ENCODE measurements around the gene ITGAX.
"Not testable (repeated sequence)": the region's sequence is repeated elsewhere in the genome, so short reads cannot be mapped to it uniquely, and the experiment has no call there.

The ITGAX gene

DNA sequence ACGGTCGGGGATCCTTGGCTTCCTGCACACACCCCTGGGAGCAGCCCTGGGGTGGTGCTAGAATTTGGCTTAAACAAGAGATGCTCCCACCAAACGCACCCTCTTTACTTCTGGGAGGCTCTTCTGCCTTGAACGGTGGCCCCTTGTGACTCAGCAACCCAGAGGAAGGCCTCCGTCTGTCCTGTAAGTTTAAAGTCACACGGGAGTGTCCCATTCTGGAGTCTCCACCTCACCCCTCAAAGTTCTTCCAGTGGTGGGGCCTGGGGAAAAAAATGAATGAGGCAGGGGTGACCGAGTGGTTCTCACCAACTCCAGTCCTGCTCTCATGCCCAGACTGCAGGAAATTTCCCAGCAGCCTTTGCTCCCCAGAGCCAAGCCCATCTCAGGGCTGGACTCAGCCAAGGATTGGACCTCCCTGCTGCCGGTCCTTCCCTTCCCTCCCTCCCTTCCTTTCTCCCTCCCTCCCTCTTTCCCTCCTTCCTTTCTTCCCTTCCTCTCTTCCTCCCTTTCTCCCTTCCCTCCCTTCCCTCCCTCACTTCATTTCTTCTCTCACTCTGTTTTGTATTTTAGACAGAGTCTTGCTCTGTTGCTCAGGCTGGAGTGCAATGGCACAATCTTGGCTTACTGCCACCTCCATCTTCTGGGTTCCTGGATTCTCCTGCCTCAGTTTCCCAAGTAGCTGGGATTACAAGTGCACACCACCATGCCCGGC, 49.5 kb downstream of the ITGAX start:
- DNase-seq (ENCODE audit: low read depth in 3 of 3, low spot score in 1 of 3), result no peak

DNA sequence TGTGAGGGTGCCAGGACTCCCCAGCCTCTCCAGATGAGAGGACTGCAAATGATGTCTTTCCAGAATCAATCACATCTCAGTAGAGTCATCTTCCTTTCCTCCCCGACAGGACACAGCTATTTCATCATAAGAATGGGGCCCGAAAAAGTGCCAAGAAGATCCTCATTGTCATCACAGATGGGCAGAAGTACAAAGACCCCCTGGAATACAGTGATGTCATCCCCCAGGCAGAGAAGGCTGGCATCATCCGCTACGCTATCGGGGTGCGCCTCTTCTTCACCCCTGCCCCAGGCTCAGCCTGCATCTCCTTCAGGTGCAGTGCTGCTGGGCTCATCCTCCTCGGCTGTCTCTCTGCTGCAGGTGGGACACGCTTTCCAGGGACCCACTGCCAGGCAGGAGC, 52.4 kb downstream of the ITGAX start:
- no peak for DNase-seq (ENCODE audit: low read depth in 3 of 3, low spot score in 1 of 3)

DNA sequence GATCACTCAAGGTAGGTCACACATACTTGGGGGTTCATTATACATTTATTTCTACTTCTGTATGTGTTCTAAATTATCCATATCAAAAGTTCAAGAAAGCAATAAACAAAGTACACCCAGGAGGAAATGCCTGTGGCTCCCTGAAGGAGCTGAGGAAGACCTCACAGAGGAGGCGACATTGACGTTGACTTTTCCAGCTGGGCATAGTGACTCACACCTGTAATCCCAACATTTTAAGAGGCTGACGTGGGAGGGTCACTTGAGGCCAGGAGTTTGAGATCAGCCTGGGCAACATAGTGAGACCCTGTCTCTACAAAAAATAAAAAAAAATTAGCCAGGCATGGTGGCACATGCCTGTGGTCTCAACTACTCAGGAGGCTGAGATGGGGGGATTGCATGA, 54.5 kb downstream of the ITGAX start:
- DNase-seq (ENCODE audit: low read depth in 3 of 3, low spot score in 1 of 3), result no peak

DNA sequence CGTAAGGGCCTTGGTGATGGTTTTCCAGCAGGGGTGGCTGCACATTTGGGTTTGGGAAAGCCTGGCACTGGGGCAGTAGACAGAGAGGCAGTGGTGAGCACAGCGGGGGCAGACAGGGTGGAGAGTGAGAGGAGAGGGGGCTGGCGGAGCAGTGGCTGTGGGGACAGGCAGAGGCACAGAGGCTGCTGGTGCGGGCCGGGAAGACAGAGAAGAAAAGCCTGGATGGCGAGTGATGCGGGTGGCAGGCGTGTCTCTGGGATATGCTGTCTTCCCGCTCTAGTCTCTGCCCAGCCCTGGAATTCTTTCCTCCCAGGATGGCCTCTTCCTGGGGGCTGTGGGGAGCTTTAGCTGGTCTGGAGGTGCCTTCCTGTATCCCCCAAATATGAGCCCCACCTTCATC, 55.1 kb downstream of the ITGAX start:
- DNase-seq (ENCODE audit: low read depth in 3 of 3, low spot score in 1 of 3), result no peak

DNA sequence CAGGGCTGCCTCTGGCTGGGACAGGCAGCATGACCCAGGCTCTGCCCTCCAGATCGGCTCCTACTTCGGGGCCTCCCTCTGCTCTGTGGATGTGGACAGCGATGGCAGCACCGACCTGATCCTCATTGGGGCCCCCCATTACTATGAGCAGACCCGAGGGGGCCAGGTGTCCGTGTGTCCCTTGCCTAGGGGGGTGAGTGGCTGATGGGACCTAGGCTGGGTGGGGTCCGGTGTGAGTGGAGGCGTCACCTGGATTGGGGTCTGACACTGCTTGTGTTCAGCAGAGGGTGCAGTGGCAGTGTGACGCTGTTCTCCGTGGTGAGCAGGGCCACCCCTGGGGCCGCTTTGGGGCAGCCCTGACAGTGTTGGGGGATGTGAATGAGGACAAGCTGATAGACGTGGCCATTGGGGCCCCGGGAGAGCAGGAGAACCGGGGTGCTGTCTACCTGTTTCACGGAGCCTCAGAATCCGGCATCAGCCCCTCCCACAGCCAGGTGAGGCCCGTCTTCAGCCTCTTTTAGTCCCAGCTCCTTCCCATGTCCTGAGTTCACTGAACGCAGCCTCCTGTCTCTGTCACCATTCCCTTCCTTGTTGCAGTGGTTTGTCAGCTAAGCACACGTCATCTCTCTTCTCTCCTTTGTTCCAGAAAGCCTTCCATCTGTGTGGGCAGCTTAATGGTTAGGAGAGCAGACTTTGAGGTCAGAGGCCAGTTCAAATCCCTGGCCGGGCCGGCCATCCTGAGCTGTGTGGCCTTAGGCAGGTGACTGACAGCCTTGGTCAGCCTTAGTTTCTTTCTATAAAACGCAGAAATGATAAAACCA, 56.3 kb downstream of the ITGAX start:
- DNase-seq (ENCODE audit: low read depth in 3 of 3, low spot score in 1 of 3), result no peak

DNA sequence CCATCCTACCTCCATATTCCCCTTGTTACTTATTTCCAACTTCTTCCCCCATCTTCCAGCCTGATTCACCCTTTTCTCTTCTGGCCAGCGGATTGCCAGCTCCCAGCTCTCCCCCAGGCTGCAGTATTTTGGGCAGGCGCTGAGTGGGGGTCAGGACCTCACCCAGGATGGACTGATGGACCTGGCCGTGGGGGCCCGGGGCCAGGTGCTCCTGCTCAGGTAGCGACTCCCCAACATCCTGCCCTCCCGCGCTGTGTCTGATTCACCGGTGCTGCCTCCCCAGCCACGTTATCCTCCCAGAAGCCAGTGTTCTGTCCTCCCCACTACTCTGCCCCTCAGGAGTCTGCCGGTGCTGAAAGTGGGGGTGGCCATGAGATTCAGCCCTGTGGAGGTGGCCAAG, 57.8 kb downstream of the ITGAX start:
- DNase-seq (ENCODE audit: low read depth in 3 of 3, low spot score in 1 of 3), result no peak

DNA sequence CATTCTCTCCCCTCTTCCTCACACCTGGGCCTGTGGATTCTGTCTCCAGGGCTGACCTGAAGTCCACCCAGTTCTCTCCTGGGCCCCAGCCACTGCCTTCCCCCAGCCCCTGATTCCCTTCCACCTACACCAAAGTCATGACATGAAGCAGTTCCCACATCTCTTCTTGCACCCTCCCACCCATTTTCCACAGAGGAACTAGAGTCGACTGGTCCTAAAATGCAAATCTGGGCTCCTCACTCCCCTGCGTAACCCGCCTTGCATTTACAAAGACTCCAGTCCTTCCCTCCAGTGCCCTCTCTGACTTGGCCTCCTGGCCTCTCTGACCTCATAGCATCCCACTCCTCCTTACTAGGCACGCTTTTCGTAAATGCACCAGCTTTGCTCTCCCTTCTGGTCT, 58.4 kb downstream of the ITGAX start:
- no peak for DNase-seq (ENCODE audit: low read depth in 3 of 3, low spot score in 1 of 3)

DNA sequence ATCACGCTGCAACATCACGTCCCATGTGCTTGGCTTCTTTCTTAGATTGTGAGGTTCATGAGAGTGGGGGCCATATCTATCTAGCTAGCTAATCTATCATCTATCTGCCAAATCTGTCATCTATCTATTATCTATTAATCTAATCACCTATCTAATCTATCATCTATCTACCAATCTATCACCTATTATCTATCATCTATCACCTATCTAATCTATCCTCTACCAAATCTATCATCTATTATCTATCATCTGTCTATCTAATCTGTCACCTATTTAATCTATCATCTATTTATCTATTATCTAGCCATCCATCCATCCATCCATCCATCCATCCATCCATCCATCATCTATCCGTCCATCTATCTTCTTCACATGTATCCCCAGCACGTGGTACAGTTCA, 59.0 kb downstream of the ITGAX start:
- DNase-seq (ENCODE audit: low read depth in 3 of 3, low spot score in 1 of 3), result no peak

DNA sequence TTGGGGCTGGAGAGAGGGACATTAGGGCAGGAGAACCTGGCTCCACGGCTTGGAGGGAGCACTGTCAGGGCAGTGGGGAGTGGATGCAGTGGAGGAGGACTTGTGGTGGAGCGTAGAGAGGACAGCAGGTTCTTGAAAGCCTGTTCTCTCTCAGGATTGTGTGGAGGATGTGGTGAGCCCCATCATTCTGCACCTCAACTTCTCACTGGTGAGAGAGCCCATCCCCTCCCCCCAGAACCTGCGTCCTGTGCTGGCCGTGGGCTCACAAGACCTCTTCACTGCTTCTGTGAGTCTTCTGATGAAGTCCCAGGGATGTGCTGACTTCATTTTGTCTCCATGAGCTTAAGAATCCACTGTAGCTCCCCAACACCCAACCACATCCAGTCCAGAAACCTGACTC, 59.7 kb downstream of the ITGAX start:
- DNase-seq (ENCODE audit: low read depth in 3 of 3, low spot score in 1 of 3), result no peak

DNA sequence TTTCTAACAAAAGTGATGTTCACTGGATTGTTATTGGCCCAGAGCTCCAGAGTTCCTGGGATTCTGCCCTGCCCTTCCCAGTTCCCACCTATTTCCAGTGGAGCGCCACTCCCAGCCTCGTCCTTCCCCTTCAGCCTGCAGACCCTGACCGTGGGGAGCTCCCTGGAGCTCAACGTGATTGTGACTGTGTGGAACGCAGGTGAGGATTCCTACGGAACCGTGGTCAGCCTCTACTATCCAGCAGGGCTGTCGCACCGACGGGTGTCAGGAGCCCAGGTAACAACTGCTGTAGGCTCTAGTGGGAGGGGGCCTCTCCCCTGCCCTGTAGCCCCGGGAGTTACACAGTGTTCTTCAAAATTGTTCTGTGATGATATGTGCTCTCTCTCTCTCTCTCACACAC, 61.4 kb downstream of the ITGAX start:
- no peak for DNase-seq (ENCODE audit: low read depth in 3 of 3, low spot score in 1 of 3)

DNA sequence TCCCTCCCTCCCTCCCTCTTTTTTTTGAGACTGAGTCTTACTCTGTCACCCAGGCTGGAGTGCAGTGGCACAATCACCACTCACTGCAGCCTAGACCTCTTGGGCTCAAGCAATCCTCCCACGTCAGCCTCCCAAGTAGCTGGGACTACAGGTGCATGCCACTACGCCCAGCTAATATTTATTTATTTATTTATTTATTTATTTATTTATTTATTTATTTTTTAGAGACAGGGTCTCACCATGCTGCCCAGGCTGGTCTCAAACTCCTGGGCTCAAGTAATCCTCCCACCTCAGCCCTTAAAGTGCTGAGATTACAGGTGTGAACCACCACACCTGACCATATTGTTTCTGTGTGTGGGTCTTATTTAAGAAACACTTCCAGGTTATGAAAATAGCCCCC, 62.1 kb downstream of the ITGAX start:
- DNase-seq (ENCODE audit: low read depth in 3 of 3, low spot score in 1 of 3), result not testable (repeated sequence)

DNA sequence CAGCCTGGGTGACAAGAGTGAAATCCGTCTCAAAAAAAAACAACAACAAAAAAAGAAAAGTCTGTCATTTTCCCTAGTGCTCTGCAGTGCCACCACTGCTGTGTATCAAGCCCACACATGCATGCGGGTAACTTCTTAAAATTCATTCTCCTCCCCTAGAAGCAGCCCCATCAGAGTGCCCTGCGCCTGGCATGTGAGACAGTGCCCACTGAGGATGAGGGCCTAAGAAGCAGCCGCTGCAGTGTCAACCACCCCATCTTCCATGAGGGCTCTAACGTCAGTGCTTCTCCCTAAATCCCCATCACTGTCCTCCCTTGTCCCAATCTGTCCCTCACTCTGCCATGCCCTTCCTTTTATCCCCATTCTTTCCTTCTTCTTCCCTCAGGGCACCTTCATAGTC, 62.9 kb downstream of the ITGAX start:
- DNase-seq (ENCODE audit: low read depth in 3 of 3, low spot score in 1 of 3), result no peak

DNA sequence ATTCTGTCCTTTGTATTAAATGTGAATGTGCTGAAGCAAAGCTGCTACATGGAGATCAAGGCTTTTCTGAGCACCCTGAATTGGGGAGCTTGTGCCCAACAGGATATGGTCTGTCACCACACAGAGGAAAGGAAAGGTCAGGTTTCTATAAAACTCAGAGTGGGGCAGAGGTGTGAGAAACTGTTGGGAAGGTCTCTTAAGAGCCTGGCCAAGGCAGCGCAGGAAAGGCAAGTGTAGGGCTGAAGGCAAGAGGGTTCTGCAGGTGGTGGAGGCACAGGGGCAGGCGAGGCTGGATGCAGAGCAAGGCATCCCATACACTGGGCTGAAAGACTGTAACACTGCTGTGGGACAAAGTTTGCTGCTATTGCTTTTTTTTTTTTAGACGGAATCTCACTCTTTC, 65.1 kb downstream of the ITGAX start:
- no peak for DNase-seq (ENCODE audit: low read depth in 3 of 3, low spot score in 1 of 3)

DNA sequence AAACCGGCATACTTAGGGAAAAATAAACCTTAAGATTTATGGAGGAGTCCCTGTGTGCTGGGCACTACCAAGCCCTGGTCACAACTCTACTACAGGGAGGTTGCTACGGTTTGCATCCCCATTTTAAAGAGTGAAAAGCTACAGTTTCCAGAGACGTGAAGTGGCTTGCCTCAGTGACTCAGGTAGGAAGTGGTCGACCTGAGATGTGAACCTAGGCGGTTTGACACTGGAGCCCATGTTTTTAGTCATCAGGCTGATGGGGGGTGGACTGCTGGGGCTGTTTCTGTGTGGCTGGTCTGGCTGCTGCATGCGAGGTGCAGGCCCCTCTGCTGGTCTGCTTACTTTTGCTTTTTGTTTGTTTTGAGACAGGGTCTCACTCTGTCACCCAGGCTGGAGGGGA, 66.6 kb downstream of the ITGAX start:
- peak in 1 of 3 donors; percentile 7 for DNase-seq (ENCODE audit: low read depth in 3 of 3, low spot score in 1 of 3)

DNA sequence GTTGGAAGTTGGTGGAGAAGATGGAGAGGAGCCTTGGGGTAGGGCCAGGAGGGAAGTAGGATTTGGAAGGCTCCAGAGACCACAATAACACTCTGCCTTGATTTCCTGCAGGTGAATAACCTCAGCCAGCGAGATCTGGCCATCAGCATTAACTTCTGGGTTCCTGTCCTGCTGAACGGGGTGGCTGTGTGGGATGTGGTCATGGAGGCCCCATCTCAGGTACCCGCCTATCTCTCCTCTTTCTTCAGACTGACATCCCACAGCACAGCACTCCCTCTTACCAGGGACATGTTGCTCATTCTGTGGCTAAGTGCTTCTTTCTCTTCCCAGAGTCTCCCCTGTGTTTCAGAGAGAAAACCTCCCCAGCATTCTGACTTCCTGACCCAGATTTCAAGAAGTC, 68.3 kb downstream of the ITGAX start:
- DNase-seq (ENCODE audit: low read depth in 3 of 3, low spot score in 1 of 3), result no peak

DNA sequence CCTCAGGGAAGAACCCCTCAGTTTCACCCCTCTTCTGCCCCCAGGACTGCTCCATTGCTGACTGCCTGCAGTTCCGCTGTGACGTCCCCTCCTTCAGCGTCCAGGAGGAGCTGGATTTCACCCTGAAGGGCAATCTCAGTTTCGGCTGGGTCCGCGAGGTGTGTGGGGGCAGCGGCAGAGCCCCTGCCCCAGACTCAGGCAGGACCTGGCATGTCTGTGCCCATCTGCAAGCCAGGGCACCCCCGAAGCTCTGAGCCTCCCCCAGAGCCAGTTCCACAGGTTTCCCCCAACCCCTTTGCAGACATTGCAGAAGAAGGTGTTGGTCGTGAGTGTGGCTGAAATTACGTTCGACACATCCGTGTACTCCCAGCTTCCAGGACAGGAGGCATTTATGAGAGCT, 68.8 kb downstream of the ITGAX start:
- no peak for DNase-seq (ENCODE audit: low read depth in 3 of 3, low spot score in 1 of 3)

DNA sequence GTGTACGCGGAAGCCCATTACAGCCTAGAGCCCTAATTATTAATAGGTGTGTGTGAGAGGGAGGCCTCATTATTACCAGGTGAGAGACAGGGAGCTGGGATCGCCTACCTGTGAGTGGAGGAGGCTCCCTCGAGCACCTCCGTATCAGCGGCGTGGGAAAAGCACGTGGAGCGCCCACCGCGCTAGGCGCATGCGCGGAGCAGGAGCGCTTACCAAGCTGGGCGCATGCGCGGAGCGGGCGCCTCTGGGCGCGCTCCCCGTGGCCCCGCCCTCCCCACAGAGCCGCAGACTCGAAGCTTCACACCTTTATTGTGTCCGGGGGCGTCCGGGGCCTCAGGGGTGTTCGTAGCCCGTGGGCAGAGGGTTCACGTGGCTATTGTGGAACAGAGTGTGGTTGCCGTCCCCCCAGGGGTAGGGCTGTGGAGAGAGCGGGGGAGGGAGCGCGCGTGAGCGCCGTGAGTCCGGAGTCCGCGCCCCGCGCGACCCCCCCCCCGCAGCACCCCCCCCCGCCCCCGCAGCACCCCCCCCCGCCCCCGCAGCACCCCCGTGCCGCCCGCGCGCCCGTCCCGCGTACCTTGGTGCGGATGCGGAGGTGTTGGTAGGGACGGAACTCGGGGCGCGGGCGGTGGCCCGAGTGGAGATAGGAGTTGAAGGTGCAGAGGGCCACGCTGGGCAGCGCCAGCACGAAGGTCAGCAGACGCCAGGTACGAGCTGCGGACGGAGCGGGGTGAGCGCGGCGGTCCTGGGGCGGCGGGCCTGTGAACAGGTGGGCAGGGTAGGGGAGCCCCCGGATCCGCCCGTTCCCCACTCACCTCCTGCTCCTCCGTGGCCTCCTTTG, 72.7 kb downstream of the ITGAX start:
- peak; percentile 20 to 57 (median 50) for DNase-seq (ENCODE audit: low read depth in 3 of 3, low spot score in 1 of 3)

DNA sequence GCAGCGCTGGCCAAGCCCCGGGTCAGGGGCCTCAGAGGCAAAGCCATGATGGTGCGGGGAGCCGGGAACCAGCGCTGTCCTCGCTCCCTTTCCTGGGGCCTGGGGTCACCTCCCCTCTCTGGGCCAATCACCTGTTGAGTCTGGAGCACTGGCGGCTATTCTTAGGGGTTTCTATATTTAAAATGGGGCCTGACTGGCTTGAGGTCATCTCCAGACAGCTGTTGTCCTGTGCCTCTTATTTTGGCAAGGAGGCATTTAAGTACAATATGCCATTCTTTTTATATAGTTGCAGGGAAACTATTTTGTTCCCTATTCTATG, 73.3 kb downstream of the ITGAX start, which contains the start of gene COX6A2:
TSS of gene COX6A2 (minus strand) at position 82 of the 319 bp plus-strand sequence. CDS start at position 47, 35 bp downstream.
- DNase-seq (ENCODE audit: low read depth in 3 of 3, low spot score in 1 of 3), result no peak

DNA sequence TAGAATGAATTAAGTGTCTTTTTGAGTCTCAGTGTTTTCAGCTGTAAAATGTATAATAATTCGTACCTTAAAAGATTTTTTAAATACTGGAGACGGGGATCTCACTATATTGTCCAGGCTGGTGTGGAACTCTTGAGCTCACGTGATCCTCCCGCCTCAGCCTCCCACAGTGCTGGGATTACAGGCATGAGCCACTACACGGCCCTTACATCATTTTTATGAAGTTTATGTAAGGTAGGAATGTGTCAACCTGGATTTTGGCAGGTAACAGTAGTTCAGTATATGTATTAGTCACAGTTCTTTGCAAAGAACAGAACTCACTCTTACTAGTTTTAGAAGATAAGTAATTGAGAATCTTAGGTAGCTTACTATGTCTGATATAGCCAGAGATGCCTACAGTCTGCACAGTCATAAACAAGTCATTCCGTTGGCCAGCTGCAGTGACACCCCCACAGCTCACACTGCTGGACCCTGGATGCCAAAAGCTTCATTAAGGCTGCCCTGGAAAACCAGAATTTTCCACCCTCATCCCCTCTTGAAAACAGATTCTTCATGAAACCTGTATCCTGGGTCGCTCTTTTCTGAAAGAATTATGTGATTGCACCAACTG, 73.8 kb downstream of the ITGAX start:
- DNase-seq (ENCODE audit: low read depth in 3 of 3, low spot score in 1 of 3), result no peak

DNA sequence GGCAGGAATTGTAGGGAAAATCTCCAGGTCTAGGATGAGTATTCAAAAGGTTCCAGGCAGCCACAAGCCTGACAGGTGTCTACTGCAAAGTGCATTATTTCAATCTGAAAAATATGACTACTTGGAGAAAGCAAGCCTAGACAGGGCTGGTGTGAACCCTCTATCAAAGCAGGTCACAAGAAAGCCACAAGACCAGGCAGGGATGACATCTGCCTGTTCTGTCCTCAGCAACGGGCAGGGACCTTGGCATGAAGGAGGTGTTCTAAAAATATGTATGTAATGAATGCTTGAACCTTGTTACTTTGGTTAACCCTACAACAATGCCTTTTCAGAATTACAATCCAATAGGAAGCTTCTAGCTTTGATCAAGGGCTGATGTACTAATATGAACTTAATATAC, 74.3 kb downstream of the ITGAX start:
- DNase-seq (ENCODE audit: low read depth in 3 of 3, low spot score in 1 of 3), result no peak

DNA sequence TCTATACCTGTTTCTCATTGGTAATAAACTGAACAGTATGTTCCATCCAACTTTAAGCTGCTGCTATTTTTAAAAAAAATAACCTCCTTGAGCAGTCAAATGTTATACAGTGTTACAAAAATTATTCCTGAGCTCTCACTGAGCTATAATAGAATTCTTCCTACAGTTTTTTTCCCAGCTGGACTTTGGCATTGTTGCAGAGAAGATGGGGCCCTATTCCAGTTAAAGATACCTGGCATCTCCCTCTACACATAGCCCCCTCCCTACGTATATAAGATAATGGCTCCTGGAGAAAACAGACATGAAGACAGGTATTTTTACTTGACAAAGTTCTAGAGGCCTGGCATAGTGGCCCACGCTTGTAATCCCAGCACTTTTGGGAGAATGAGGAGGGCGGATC, 74.8 kb downstream of the ITGAX start:
- no peak for DNase-seq (ENCODE audit: low read depth in 3 of 3, low spot score in 1 of 3)
